Uterus (tissue), 4 donors: Measurements from ENCODE around the gene CCDC196. TPM values are rescaled to one million over a fixed set of nuclear protein-coding genes. Genes with fewer than 3 reads are reported as not detected.

ENCODE experiments used
- DNase-seq, 2 donors: peaks; one replicate each; pipeline ENCODE4 v3.0.0-alpha.2; 2019 to 2020
- H3K27ac ChIP-seq, 2 donors: fragments of 200-600 bp; sonication (generic); 1 replicate in 1 of 2; 2 replicates in 1 of 2; pipeline ENCODE4 v1.5.1; 2016 to 2018
- H3K27me3 ChIP-seq, 2 donors: fragments of 200-600 bp; sonication (generic); one replicate each; pipeline ENCODE4 v1.5.1; 2018 to 2019; ENCODE audit warnings: control low read depth in 1 of 2
- H3K36me3 ChIP-seq, 2 donors: fragments of 200-600 bp; sonication (generic); one replicate each; pipeline ENCODE4 v1.5.1; 2019; ENCODE audit warnings: control low read depth in 1 of 2
- H3K4me1 ChIP-seq, 2 donors: fragments of 200-600 bp; sonication (generic); one replicate each; pipeline ENCODE4 v1.5.1; 2018 to 2019; ENCODE audit warnings: control low read depth in 1 of 2
- H3K4me3 ChIP-seq, 2 donors: fragments of 200-600 bp; sonication (generic); 1 replicate in 1 of 2; 2 replicates in 1 of 2; pipeline ENCODE4 v1.5.1; 2018 to 2019; ENCODE audit warnings: mild to moderate bottlenecking in 1 of 2
- H3K9me3 ChIP-seq, 2 donors: fragments of 200-600 bp; sonication (generic); one replicate each; pipeline ENCODE4 v1.5.1; 2019; ENCODE audit warnings: control low read depth in 1 of 2
- POLR2A ChIP-seq, 2 donors: fragments of 450-650 bp; IDR thresholded peaks; one replicate each; pipeline ENCODE4 v1.6.1; 2016; ENCODE audit warnings: antibody characterized with exemption in 2 of 2, mild to moderate bottlenecking in 1 of 2, moderate library complexity in 1 of 2
- intact Hi-C: fragments of 100-400 bp; cut with DNase I; formaldehyde crosslinking; loops from one replicate; pipeline ENCODE4 v1.15.1; 2023; ENCODE audit warnings: low total_unique reads
- total RNA-seq, 4 donors: library from RNA; depleted of rRNA in 3 of 4; stranded (reverse); fragments of >200 nt in 3 of 4; gene quantifications; one replicate each; pipeline versions ENCODE4 v1.1.0 to v1.2.4, GENCODE V29; 2014 to 2023
- TF ChIP-seq, protein P1 (sequence below), 4 experiments: fragments of 200-600 bp in 2 of 4; fragments of 450-650 bp in 2 of 4; sonication (generic) in 2 of 4; IDR thresholded peaks; one replicate each; pipeline ENCODE4 v1.5.1; 2016 to 2019; ENCODE audit warnings: antibody characterized with exemption in 4 of 4, mild to moderate bottlenecking in 2 of 4, moderate library complexity in 1 of 4
- donor health status: DM: yes; HTN: yes; CAD: no.

CCDC196 gene
- total RNA-seq, 4 donors from 2014 or later = not detected

DNA sequence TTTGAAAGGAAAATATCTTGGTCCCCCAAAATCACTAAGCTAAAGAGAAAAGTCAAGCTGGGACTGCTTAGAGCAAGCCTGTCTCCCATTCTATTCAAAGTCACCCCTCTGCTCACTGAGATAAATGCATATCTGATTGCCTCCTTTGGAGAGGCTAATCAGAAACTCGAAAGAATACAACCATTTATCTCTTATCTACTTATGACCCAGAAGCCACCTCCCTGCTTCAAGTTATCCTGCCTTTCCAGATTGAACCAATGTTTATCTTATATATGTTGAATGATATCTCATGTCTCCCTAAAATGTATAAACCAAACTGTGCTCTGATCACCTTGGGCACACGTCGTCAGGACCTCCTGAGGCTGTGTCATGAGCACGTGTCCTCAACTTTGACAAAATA is 14.6 kb upstream of the CCDC196 start:
- Histone ChIP-seq H3K4me1 (no peaks in the 10 kb centered on the region), H3K9me3 (no peaks in the 10 kb centered on the region), H3K36me3 (no peaks in the 10 kb centered on the region), H3K27me3 (no peaks in the 10 kb centered on the region), H3K4me3 (no peak overlapping the region), H3K27ac (no peak overlapping the region)
- intact Hi-C loops = no loop called here
- TF ChIP-seq, protein P1, sequence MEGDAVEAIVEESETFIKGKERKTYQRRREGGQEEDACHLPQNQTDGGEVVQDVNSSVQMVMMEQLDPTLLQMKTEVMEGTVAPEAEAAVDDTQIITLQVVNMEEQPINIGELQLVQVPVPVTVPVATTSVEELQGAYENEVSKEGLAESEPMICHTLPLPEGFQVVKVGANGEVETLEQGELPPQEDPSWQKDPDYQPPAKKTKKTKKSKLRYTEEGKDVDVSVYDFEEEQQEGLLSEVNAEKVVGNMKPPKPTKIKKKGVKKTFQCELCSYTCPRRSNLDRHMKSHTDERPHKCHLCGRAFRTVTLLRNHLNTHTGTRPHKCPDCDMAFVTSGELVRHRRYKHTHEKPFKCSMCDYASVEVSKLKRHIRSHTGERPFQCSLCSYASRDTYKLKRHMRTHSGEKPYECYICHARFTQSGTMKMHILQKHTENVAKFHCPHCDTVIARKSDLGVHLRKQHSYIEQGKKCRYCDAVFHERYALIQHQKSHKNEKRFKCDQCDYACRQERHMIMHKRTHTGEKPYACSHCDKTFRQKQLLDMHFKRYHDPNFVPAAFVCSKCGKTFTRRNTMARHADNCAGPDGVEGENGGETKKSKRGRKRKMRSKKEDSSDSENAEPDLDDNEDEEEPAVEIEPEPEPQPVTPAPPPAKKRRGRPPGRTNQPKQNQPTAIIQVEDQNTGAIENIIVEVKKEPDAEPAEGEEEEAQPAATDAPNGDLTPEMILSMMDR (IDR thresholded peaks at IDR 0.05) = no peak
- no peak for DNase-seq

GRCh38 chr14:66472251-66472650 is 13.9 kb upstream of the CCDC196 start:
- Histone ChIP-seq H3K4me1 (no peaks in the 10 kb centered on the region), H3K27me3 (no peaks in the 10 kb centered on the region), H3K27ac (no peak overlapping the region), H3K9me3 (no peaks in the 10 kb centered on the region), H3K36me3 (no peaks in the 10 kb centered on the region), H3K4me3 (no peak overlapping the region)
- no peak for DNase-seq
- intact Hi-C loops = no loop called here
- TF ChIP-seq, protein P1 (IDR thresholded peaks at IDR 0.05) = no peak
- TF ChIP-seq POLR2A (IDR thresholded peaks at IDR 0.05) = no peak

DNA sequence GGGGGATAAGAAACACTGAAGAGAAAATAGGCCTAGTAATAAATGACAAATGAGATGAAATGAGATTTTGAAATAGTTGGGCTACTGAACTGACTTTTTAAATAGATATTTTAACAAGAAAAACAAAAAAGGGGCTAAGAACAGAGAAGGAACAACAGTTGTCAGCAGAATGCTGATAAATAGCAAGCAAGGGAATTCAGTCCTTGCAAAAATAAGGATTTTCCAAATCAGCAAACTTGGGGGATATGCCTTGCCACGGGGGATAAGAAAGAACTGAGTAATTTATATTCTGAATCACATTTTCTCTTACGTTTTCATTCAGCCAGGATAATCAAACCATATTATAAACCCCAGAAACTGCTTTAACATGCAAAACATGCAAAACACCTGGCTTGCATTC is 12.9 kb upstream of the CCDC196 start:
- Histone ChIP-seq H3K36me3 (no peaks in the 10 kb centered on the region), H3K9me3 (no peaks in the 10 kb centered on the region), H3K27me3 (no peaks in the 10 kb centered on the region), H3K4me1 (no peaks in the 10 kb centered on the region), H3K27ac (no peak overlapping the region), H3K4me3 (no peak overlapping the region)
- TF ChIP-seq POLR2A (IDR thresholded peaks at IDR 0.05) = no peak
- TF ChIP-seq, protein P1 (IDR thresholded peaks at IDR 0.05) = no peak
- intact Hi-C loops = no loop called here
- DNase-seq = no peak

- TF ChIP-seq, protein P1 (IDR thresholded peaks at IDR 0.05) = no peak
- no peak for TF ChIP-seq POLR2A (IDR thresholded peaks at IDR 0.05)
- no peaks in the 10 kb centered on the region for H3K27me3 ChIP-seq
- H3K4me3 ChIP-seq = no peak overlapping the region
- H3K36me3 ChIP-seq = no peaks in the 10 kb centered on the region
- H3K4me1 ChIP-seq = no peaks in the 10 kb centered on the region
- no peaks in the 10 kb centered on the region for H3K9me3 ChIP-seq
- intact Hi-C loops = no loop called here
- H3K27ac ChIP-seq = no peak overlapping the region
- DNase-seq = no peak
Observed at GRCh38 chr14:66476964-66477363, 9.2 kb upstream of the CCDC196 start.

- Histone ChIP-seq H3K36me3 (no peaks in the 10 kb centered on the region), H3K27ac (no peak overlapping the region), H3K9me3 (no peaks in the 10 kb centered on the region), H3K27me3 (no peaks in the 10 kb centered on the region), H3K4me3 (no peak overlapping the region), H3K4me1 (no peaks in the 10 kb centered on the region)
- DNase-seq = no peak
- TF ChIP-seq, protein P1 (IDR thresholded peaks at IDR 0.05) = no peak
- no peak for TF ChIP-seq POLR2A (IDR thresholded peaks at IDR 0.05)
- intact Hi-C loops = no loop called here
Observed at GRCh38 chr14:66477567-66477966, 8.6 kb upstream of the CCDC196 start.
